GM12873 (cell line): ENCODE measurements around the gene LHPP.
A peak's percentile ranks its signal among the peaks of the same experiment; 100 is the strongest.

Experiments used
- TF ChIP-seq, protein P1 (sequence below): IDR thresholded peaks from 2 replicates; pipeline ENCODE4 v1.5.1; 2012; ENCODE audit warnings: low read depth, mild to moderate bottlenecking, moderate library complexity, low read length, control low read depth; ENCODE audit not compliant: insufficient read depth; ENCODE audit errors: missing control alignments

The LHPP gene

DNA sequence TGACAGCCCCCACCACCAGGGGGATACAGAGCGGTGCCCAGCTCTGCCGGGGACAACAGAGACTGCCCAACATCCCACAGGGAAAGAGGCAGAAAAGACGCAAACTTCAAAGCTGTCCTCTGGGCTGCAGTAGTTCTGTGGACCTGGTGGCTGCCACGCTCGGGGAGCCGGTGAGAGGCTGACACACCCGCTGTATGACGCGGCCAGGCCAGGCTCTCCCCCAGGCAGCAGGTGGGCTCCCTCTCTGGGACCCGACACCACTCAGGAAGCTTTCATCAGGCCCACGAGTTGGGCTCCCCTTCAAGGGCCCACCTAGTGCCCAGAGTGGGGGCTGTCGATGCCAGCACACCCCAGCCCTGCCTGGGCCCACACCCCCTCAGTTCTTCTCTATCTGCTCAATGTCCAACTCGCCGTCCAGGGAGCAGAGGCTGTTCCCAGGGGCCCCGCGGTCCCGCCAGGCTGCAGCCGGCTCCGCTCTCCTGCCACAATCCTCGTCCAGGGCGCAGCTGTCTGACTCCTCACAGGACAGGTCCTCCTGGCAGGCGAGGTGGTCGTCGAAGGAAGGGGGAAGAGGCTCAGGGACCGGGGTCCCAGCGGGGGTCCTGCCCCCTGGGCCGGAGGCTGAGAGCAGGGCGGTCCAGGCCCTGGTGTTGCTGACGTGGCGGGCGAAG, 161.4 kb downstream of the LHPP start:
- TF ChIP-seq, protein P1, sequence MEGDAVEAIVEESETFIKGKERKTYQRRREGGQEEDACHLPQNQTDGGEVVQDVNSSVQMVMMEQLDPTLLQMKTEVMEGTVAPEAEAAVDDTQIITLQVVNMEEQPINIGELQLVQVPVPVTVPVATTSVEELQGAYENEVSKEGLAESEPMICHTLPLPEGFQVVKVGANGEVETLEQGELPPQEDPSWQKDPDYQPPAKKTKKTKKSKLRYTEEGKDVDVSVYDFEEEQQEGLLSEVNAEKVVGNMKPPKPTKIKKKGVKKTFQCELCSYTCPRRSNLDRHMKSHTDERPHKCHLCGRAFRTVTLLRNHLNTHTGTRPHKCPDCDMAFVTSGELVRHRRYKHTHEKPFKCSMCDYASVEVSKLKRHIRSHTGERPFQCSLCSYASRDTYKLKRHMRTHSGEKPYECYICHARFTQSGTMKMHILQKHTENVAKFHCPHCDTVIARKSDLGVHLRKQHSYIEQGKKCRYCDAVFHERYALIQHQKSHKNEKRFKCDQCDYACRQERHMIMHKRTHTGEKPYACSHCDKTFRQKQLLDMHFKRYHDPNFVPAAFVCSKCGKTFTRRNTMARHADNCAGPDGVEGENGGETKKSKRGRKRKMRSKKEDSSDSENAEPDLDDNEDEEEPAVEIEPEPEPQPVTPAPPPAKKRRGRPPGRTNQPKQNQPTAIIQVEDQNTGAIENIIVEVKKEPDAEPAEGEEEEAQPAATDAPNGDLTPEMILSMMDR = no peak

DNA sequence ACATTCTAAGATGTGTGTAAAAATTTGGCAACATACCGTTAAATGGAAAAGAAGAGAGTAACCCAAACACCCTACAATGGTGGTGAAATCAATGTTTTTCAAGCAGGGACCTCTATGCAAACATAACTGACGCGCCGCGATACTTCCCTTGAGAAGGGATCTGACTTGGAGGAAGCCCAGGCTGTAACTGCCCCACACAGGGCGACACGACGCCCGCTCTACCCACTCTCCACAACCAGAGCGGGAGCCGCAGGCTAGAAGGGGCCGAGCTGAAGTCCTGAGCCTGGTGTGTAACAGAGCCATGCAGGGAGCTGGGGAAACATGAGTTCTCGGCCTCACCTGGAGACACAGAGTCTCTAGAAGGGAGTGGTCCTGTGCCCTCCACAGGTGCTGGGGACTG, 162.4 kb downstream of the LHPP start:
- TF ChIP-seq, protein P1 = no peak

DNA sequence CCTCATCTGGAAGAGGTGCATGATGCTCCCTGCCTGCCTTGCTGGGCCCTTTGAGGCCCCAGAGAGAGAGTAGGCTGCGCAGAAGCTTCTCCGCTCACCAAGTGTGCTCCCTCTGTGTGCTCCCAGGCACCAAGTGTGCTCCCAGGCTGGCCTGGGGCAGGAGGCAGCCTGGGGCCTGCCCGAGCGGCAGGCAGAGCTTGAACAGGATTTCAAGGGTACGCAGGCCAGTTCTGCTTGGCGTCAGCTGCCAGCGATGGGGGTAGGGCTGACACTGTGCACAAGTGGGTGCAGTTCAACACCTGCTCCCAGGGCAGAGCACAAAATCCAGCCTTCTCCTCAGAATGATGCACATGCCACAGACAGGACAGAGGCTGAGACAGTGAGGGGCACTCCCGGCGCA, 162.8 kb downstream of the LHPP start:
- TF ChIP-seq, protein P1 = no peak

DNA sequence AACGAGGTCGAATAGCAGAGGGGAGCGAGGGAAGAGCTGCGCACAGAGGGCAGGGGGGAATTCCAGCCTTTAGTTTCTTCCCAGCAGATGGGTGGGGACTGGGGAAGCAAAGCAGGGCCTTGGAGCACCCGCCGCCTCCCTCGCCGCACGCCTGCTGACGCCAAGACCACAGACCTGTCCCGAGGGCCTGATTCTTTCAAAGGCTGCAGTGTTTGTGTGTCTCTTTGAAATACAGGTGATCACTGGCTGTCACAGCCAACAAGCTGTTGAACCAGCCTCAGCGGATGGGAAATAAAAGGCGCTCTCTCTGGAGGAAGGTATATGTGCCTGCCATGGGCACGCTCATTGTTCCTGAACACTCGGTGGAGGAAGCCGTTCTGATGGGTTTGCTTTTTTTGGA, 163.3 kb downstream of the LHPP start:
- TF ChIP-seq, protein P1 = no peak

DNA sequence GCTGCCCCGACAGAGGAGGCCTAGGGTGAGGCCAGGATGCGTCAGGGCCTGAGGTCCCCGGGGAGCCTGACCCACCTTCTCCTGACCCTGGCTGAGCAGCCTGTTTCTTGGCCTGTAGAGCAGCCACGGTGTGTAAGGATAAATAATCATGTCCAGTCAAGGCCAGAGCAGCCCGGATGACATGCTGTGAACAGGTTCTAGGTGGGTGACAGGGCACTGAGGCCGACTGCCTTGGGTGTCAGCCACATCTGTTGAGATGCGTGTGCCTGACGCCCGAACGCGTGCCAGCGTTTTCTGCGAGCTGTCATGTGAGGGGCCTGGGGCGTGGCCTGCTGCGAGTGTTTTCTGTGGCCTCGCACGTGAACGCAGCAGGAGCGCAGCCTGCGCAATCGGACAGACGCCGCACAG, 164.2 kb downstream of the LHPP start:
- TF ChIP-seq, protein P1 = no peak

DNA sequence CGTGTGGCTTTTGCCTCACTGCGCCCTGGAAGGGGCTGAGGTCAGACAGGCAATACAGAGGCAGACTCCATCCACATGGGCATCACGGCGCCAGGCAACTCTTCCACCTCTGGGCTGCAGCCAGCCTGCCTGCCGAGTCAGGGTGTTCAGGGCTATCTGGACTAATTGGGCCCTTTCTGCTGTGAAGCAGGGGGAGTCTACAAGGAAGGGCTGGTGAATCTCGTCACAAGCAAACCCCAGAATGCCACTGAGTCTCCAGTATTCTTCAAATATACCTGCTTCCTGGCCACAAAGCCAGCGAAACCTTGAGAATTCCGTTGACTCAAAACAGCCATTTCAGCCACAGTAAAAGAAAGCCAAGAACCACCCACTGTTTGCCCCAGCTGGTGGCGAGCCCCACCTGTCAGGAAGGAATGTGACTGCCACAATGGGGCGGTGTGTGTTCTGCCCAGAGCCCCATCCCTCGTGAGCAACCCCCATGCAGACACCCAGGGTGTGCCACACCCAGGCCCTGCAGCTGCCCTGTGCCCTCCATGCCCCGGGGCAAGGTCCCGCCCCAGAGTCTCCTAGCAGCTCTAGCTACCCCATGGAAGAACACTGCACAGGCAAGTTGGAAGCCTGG, 165.2 kb downstream of the LHPP start:
- TF ChIP-seq, protein P1 = peak; percentile 12

DNA sequence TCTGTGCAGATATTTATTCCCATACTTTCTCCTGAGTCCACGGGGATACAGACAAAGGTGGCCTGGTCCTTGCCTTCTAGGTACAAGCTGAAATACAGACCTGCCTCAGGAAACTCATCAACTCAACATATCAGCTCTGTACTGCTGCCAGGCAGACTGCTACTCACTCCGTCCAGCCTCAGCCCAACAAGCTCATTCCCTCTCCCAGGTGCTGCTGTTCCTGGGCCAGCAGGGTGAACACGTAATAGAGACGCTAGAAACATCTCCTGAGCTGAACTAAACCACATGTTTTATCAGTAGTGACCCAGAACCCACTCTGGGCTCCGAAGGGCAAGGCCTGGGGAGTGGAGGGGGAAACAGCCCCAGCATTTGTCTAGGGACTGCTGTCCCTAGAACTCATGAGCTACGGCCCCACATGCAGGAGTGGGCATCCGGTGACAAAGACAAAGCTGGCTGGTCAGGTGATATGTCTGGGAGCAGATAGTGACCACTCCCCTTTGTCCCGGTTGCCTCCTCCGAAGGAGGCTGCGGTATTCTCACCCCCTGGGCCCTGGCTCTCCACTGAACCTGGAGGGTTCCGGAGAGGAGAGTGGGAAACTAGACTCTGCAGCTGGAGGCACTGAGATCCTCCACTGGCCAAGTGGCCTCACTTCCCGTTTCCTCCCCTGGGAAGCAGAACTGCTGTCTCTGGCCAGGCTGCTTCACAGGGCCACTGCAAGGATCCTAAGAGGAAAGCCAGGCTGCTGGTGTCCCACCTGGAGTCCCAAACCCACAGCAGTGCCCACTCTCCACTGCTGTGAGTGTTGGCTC, 166.4 kb downstream of the LHPP start:
- TF ChIP-seq, protein P1 = no peak
